ENCODE data around the gene ZNF385B. TPM values are rescaled to one million over a fixed set of nuclear protein-coding genes. Genes with fewer than 3 reads are reported as not detected.

Gene ZNF385B
- total RNA-seq, 3 donors from 2014 or later (not counting 1 experiment from before 2014, with no cell fraction given) = 0.54 TPM; not detected in 2

GRCh38 chr2:179541586-179541985 lies 319.8 kb downstream of the ZNF385B start:
- no CpG with 5 or more reads among the region's 4 CpGs for WGBS (ENCODE audit: insufficient coverage)
- Mint-ChIP-seq H3K27me3 (ENCODE audit: low read depth in 2 of 2) (no peaks in the 10 kb centered on the region), H3K27ac (no peak overlapping the region), H3K4me1 (no peaks in the 10 kb centered on the region), H3K9me3 (peaks cover 2% of the 10 kb centered on the region in 2 donors), H3K36me3 (no peaks in the 10 kb centered on the region), H3K4me3 (no peak overlapping the region)
- no peak for DNase-seq
- Histone ChIP-seq H3K9me3 (ENCODE audit: control insufficient read depth, insufficient read depth, low read length) (no peaks in the 10 kb centered on the region), H3K4me1 (ENCODE audit: control insufficient read depth, insufficient read depth, low read length) (no peaks in the 10 kb centered on the region), H3K27me3 (ENCODE audit: control insufficient read depth, insufficient read depth, low read length) (no peaks in the 10 kb centered on the region), H3K36me3 (ENCODE audit: control insufficient read depth, insufficient read depth, low read length) (no peaks in the 10 kb centered on the region), H3K4me3 (ENCODE audit: low read length) (no peak overlapping the region), H3K27ac (ENCODE audit: low read length) (no peak overlapping the region)
- no peak for ATAC-seq
- TF ChIP-seq CTCF (IDR thresholded peaks at IDR 0.05) = no peak
- intact Hi-C loops (cut with micrococcal nuclease) = no loop called here

- no peak overlapping the region for H3K27ac ChIP-seq (ENCODE audit: low read length)
- Mint-ChIP-seq H3K36me3 (no peaks in the 10 kb centered on the region), H3K27ac (no peak overlapping the region), H3K27me3 (ENCODE audit: low read depth in 2 of 2) (no peaks in the 10 kb centered on the region), H3K4me1 (no peaks in the 10 kb centered on the region), H3K9me3 (peaks cover 2% of the 10 kb centered on the region in 2 donors), H3K4me3 (no peak overlapping the region)
- H3K36me3 ChIP-seq (ENCODE audit: control insufficient read depth, insufficient read depth, low read length) = no peaks in the 10 kb centered on the region
- no peak overlapping the region for H3K4me3 ChIP-seq (ENCODE audit: low read length)
- no peaks in the 10 kb centered on the region for H3K4me1 ChIP-seq (ENCODE audit: control insufficient read depth, insufficient read depth, low read length)
- WGBS (ENCODE audit: insufficient coverage) = 100% methylated on average over 1 of the region's 1 CpG
- no peak for TF ChIP-seq CTCF (IDR thresholded peaks at IDR 0.05)
- ATAC-seq (no peak), DNase-seq (no peak)
- H3K9me3 ChIP-seq (ENCODE audit: control insufficient read depth, insufficient read depth, low read length) = no peaks in the 10 kb centered on the region
- intact Hi-C loops (cut with micrococcal nuclease) = no loop called here
- H3K27me3 ChIP-seq (ENCODE audit: control insufficient read depth, insufficient read depth, low read length) = no peaks in the 10 kb centered on the region
Measured at GRCh38 chr2:179539124-179539511, 322.3 kb downstream of the ZNF385B start.

- no peaks in the 10 kb centered on the region for H3K36me3 ChIP-seq (ENCODE audit: control insufficient read depth, insufficient read depth, low read length)
- Mint-ChIP-seq H3K4me1 (no peaks in the 10 kb centered on the region), H3K27me3 (ENCODE audit: low read depth in 2 of 2) (no peaks in the 10 kb centered on the region), H3K4me3 (no peak overlapping the region), H3K36me3 (no peaks in the 10 kb centered on the region), H3K9me3 (peaks cover 2% of the 10 kb centered on the region in 2 donors), H3K27ac (no peak overlapping the region)
- WGBS (ENCODE audit: insufficient coverage) = no CpG with 5 or more reads among the region's 1 CpG
- no peaks in the 10 kb centered on the region for H3K4me1 ChIP-seq (ENCODE audit: control insufficient read depth, insufficient read depth, low read length)
- H3K27me3 ChIP-seq (ENCODE audit: control insufficient read depth, insufficient read depth, low read length) = no peaks in the 10 kb centered on the region
- no peak overlapping the region for H3K27ac ChIP-seq (ENCODE audit: low read length)
- DNase-seq (no peak), ATAC-seq (no peak)
- intact Hi-C loops (cut with micrococcal nuclease) = no loop called here
- TF ChIP-seq CTCF (IDR thresholded peaks at IDR 0.05) = no peak
- H3K4me3 ChIP-seq (ENCODE audit: low read length) = no peak overlapping the region
- no peaks in the 10 kb centered on the region for H3K9me3 ChIP-seq (ENCODE audit: control insufficient read depth, insufficient read depth, low read length)
Measured at GRCh38 chr2:179538406-179539123, 322.8 kb downstream of the ZNF385B start.

GRCh38 chr2:179536185-179536584 lies 325.2 kb downstream of the ZNF385B start:
- H3K9me3 Mint-ChIP-seq = peaks cover 2% of the 10 kb centered on the region in 2 donors
- no peak overlapping the region for H3K4me3 Mint-ChIP-seq
- Histone ChIP-seq H3K4me1 (ENCODE audit: control insufficient read depth, insufficient read depth, low read length) (no peaks in the 10 kb centered on the region), H3K4me3 (ENCODE audit: low read length) (no peak overlapping the region), H3K27ac (ENCODE audit: low read length) (no peak overlapping the region), H3K9me3 (ENCODE audit: control insufficient read depth, insufficient read depth, low read length) (no peaks in the 10 kb centered on the region), H3K27me3 (ENCODE audit: control insufficient read depth, insufficient read depth, low read length) (no peaks in the 10 kb centered on the region), H3K36me3 (ENCODE audit: control insufficient read depth, insufficient read depth, low read length) (no peaks in the 10 kb centered on the region)
- H3K36me3 Mint-ChIP-seq = no peaks in the 10 kb centered on the region
- H3K27me3 Mint-ChIP-seq (ENCODE audit: low read depth in 2 of 2) = no peaks in the 10 kb centered on the region
- ATAC-seq = no peak
- 100% methylated on average over 1 of the region's 1 CpG for WGBS (ENCODE audit: insufficient coverage)
- no peaks in the 10 kb centered on the region for H3K4me1 Mint-ChIP-seq
- DNase-seq = no peak
- no peak overlapping the region for H3K27ac Mint-ChIP-seq
- intact Hi-C loops (cut with micrococcal nuclease) = no loop called here
- no peak for TF ChIP-seq CTCF (IDR thresholded peaks at IDR 0.05)
